ENCODE measurements around the gene CCSER2. TPM values are rescaled to one million over a fixed set of nuclear protein-coding genes. Genes with fewer than 3 reads are reported as not detected.
"Not testable (repeated sequence)": the region's sequence is repeated elsewhere in the genome, so short reads cannot be mapped to it uniquely, and the experiment has no call there.

CCSER2 gene
- total RNA-seq, 1 experiment from 2014 or later = 14.5 TPM

DNA sequence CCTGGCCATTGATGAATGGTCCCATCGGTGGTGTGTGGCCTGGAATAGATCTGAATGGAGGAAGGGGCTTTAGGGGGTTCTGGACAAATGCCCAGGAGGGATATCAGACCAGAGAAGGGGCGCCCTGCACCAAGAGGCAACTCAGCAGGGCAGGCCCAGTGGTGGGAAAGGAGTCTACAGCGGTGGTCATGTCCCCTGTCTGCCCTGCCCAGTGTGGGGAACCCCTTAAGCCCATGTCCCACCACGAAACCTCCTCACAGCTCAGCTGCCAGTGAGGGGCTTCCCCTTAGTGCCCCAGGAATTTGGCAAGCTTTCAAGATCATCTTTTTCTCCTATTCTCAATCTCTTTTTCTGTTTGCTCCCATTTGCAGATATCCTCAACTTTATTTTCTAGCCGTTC is 14.1 kb upstream of the CCSER2 start:
- no peak for DNase-seq (ENCODE audit: low read depth)

DNA sequence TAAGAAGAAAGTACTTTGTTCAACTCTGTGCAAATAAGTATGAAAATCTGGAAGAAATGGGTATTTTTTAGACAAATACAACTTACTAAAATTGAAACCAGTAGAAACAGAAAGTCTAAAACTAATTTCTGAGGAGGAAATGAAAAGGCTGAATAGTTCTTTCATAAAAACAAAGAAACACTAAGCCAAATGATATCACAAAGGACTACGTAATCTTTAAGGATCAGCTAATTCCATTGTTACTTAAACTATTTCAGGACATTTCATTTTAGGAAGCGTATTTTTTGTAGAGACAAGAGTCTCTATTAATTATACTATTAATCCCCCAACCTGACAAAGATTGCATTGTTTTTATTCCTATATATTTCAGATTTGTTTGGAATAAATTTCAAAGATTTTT is 11.2 kb upstream of the CCSER2 start:
- no peak for DNase-seq (ENCODE audit: low read depth)

DNA sequence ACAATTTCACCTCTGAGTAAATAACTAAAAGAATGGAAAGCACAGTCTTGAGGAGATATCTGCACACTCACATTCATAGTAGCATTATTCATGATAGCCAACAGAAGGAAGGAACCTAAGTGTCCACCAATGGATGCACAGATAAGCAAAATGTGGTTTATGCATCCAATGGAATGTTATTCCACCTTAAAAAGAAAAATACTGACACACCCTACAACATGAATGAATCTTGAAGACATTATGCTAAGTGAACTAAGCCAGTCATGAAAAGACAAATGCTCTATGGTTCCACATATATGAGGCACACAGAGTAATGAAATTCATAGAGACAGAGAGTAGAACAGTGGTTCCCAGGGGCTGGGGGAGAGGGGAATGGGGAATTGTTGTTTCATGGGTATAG is 6.5 kb upstream of the CCSER2 start:
- no peak for DNase-seq (ENCODE audit: low read depth)

DNA sequence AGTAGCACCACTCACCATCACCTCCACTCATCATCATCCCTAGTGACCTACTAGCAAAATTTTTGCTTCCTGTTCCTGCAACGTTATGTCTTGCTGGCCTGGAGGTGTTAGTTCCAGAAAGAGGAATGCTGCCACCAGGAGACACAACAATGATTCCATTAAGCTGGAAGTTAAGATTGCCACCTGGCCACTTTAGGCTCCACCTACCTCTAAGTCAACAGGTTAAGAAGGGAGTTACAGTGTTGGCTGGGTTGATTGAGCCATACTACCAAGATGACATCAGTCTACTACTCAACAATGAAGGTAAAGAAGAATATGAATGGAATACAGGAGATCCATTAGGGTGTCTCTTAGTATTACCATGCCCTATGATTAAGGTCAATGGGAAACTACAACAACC is 4.8 kb upstream of the CCSER2 start:
- DNase-seq (ENCODE audit: low read depth) = not testable (repeated sequence)

DNA sequence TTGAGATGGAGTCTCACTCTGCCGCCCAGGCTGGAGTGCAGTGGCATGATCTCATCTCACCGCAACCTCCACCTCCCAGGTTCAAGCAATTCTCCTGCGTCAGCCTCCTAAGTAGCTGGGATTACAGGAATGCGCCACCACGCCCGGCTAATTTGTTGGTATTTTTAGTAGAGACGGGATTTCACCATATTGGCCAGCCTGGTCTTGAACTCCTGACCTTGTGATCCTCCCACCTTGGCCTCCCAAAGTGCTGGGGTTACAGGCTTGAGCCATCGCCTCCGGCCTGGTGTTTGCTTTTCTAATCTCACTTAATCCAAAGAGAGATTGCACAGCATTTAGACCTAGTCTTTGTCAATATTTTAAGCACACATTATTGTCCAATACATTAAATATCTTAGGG is 1.4 kb upstream of the CCSER2 start:
- DNase-seq (ENCODE audit: low read depth) = not testable (repeated sequence)

DNA sequence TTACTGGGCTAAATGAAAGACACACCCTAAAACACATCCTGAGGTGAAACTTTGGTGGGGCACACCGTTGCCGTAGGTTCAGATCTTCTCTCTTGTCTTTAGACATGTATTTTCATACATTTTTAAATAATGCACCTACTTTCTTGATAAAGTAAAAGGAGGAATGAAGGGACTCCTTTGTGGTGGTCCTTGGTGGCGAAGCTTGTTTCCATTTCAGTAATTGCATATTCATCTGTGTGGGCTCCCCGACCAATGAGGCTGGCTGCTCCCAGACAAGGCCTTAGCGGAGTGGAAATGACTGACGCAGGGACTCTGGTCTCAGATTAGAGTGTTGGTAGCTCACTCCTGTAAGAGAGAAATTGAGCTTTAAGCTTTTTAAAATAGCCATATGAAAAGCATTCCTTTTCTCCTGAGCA is 815 bp downstream of the CCSER2 start:
- peak; percentile 44 for DNase-seq (ENCODE audit: low read depth)

DNA sequence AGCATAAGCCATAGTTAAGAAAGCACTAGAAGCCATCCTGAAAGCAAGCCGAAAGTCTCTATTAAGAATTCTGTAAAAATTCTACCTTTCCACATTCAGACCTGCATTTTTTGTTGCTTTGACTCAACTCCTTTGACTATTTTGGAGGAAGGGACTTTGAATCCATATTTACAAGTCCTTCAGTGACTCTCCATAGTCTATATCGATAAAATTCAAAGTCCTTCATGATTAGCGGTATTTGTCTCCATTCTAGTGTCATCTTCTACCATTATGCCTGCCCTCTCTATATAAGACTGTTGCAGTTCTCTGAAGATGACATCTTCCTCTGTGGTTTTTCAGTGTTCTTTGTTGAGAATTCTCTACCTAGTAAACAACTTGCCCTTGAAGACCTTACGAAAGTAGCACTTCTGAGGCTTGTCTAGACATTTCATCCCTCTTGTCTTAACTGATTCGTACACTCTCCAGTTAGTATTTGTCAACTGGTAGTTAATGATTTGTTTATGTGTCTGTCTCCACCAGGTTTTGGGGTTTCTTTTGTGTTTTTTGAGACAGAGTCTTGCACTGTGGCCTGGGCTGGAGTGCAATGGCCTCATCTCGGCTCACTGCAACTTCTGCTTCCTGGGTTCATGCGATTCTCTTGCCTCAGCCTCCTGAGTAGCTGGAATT is 1.7 kb downstream of the CCSER2 start:
- DNase-seq (ENCODE audit: low read depth) = no peak

DNA sequence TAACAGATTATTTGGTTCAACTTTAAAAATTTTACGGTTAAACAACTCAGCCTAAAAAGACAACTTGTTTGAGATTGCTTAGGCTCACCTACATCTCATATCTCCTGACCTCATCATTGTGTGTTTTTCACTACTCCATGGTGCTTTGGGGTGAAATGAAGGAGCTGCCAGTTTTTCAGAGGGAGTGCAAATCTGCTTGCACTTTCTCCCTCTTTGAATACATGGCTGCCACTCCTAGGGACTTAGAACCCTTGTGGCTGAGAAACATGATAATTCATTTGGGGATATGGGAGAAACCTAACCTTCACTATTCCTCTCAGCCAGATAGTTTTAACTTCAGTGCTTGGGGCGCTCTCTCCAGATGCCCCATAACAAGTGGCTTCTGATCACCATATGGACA is 2.7 kb downstream of the CCSER2 start:
- no peak for DNase-seq (ENCODE audit: low read depth)

DNA sequence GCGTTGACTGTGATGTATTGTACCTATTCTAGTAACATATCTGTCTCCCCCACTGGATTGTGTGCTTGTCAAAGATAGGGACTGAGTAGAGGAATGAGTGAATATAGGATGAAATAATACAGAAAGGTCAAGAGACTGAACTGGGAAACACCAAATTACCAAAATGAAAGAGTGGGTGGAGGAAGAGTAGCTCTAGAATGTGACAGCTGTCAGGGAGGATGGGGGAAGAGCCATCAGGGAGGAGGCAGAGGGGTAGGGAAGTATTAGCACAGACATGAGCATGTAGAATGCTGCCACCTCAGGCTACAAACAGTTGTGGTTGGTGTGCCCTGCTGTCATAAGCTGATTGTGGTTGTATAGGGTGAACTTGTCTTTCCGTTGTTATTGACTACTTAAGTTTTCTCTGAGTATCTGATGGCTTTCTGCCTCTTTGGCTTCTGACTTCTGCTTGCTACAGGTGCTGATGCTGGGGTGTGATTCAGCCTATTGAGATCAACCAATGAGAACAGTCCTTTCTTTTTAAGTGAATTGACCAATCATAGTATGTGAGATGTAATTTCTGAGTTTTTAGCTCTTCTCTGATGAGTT is 5.6 kb downstream of the CCSER2 start:
- peak; percentile 30 for DNase-seq (ENCODE audit: low read depth)

DNA sequence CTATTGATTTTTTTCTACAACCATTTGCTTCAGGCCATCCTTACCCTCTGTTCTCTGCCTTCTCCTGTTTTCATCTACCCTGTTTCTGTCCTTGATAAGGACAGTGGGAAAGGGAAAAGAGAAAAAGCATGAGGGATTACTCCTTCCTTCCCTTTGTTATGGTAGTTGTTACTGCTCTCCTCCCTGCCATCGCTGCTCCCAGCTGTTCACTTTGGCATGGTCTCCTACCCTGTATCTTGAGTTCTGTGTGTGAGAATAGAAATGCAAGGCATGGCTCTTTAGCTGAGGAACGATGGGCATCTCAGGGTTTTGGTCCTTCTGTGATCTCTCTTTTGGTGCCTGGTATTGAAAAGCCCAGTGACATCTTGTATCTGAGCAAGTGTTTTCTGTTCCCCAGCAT is 6.4 kb downstream of the CCSER2 start:
- no peak for DNase-seq (ENCODE audit: low read depth)

DNA sequence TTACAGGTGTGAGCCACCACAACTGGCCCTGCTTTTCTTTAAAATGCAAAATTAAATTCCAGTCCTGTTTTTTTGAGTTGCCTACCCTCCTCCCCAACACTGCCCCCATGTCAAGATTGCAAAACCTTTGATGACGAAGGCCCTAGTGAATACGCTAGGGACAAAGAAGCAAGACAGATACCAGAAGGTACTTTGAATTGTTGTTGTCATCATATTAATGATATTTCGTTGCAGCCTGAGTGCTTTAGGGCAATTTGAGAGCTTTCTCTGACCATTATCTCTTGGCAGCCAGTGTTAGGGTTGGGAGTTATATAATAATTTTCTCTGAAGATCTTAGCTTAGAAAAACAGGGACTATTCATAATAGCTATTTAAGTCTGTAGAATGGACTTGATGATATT is 7.1 kb downstream of the CCSER2 start:
- DNase-seq (ENCODE audit: low read depth) = no peak

DNA sequence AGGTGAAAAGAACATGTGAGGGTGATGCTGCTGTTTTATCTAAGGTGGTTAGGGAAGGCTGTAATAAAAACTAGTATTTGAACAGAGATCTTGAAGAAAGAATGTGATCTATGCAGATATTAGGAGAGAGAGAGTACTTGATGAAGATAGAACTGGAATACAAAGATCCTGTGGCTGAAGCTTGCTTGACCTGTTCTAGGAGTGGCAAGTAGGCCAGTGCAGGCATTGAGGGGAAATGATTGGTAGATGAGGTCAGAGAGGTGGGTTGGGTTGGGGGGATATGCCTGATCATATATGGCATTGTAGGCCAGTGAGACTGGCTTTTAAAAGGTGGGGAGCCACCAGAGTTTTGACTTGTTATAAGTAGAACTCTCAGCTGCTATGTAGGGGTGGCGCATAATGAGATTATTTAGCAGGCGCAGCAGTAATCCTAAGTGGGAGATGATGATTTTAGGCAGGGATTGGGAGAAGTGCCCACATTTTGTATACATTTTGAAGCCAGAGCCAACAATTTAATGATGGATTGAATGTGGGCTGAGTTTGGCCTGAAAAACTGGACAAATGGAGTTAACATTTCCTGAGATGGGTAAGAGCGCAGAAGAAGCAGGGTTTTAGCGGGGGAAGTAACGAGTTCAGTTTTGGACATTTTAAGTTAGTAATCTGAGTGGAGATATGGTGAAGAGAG is 8.2 kb downstream of the CCSER2 start:
- no peak for DNase-seq (ENCODE audit: low read depth)

DNA sequence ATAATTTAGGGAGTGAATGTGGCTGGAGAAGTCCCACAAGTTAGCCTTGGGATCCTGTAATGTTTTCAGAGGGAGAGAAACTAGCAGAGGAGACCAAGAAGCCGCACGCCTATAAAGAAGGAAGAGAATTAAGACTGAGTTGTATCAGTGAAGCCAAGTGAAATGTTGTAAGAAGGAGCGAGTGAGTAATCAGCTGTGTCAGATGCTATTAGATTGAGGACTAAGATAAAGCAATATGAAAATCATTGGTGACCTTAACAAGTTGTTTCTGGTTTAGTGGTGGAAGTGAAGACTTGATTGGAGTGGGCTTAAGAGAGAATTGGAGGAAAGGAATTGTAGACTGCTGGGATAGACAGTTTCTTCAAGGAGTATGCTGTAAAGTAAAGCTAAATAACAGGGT is 8.8 kb downstream of the CCSER2 start:
- DNase-seq (ENCODE audit: low read depth) = peak; percentile 10

DNA sequence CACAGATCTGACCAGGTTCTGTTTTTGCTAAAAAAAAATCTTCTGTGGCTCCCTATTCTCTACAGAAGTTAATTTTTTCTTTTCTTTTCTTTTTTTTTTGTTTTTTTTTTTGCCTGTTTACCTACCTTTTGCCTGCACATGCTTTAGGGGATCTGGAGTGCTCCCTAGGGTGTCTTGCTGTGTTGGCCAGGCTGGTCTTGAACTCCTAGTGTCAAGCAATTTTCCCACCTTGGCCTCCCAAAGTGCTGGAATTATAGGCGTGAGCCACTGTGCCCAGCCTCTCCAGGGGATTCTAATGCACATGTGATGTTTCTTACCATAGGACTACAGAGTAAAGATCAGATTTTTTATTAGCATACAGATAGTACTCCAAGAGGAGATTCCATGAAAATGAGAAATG is 10.6 kb downstream of the CCSER2 start:
- DNase-seq (ENCODE audit: low read depth) = no peak

DNA sequence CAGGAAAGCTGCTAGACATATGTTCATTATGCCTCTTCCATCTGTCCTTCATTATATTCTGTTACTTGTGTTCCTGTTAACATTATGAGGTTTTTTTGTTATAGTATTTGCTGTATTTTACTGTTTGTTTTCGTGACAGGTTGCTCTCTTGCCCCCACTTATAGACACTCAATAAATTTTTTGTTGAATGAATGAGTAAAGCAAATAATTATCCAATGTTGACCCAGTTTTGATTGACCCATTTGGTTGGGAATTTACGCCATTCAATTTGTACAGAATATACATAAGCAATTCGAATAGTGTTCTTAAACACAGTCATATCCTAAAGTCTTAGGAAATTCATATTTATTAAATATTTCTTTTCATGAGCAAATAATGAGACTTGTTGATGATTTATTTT is 11.8 kb downstream of the CCSER2 start:
- DNase-seq (ENCODE audit: low read depth) = no peak

DNA sequence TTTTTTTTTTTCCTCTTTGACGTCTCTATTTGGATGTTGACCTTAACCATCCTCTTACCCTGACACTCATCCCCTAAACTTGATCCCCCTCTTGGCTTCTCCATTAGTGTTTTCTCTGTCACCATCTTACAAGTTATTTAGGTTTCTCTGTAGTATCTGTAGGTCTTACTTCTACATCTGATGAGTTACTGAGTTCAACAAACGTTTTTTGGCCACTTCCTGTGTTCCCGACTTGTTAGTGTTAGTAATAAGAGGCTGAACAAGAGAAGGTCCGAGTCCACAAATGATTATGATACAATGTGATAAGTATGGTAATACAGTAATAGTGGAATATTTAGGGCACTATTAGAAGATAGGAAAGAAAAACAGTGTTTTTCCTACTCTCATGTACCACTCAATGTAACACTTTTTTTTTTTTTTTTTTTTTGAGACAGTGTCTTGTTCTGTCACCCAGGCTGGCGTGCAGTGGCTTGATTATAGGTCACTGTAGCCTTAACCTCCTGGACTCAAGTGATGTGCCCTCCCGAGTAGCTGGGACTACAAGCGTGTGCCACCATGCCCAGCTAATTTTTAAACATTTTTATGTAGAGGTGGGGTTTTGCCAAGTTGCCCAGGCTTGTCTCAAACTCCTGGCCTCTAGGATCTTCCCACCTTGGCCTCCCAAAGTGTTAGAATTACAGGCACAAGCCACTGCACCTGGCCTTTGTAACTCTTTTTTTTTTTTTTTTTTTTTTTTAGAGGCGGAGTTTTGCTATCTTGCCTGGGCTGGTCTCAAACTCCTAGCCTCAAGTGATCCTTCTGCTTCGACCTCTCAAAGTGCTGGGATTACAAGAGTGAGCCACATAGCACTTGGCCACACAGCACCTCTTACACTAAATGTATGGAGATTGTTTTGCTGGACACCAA is 12.5 kb downstream of the CCSER2 start:
- no peak for DNase-seq (ENCODE audit: low read depth)

DNA sequence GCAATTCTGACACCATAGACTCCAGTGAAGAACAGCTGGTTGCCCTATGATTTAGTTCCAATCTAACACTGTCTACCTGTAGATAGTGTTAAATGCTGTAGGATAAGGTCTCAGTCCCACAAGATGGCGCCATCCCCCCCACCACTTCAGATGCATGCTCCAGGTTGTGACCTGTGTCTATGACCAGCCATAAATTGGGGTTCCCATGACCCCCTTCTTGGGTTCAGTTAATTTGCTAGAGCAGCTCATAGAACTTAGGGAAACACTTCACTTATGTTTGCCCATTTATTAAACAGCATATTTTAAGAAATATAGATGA is 13.1 kb downstream of the CCSER2 start:
- no peak for DNase-seq (ENCODE audit: low read depth)

DNA sequence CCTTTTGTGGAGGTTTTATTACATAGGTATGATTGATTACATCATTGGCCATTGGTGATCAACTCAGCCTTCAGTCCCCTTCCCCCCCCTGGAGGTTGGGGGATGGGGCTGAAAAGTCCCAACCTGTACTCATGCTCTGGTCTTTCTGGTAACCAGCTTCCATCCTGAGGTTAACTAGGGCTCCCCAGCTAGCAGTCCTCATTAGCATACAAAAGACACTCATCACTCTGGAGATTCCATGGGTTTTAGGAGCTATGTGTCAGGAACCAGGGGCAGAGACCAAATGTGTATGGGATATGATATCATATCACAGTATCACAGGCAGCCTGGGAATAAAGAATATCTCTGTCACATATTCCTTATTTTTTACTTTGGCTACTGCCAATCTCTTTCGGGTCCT is 13.6 kb downstream of the CCSER2 start:
- no peak for DNase-seq (ENCODE audit: low read depth)

DNA sequence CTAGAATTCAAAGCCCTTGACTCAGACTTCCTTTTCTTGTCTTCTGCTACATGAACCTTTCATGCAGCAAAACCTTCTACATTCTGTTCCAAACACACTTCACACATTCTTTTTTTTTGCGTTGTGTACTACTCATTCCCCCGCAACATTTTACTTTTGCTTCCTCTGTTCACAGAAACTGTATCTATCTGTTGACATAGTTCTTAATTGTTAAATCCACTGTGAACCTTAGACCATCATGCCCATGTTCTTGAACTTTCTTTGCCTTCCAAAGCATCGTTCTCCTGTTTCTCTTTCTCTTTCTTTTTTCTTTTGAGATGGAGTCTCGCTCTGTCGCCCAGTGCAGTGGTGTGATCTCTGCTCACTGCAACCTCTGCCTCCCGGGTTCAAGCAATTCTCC is 14.2 kb downstream of the CCSER2 start:
- no peak for DNase-seq (ENCODE audit: low read depth)

DNA sequence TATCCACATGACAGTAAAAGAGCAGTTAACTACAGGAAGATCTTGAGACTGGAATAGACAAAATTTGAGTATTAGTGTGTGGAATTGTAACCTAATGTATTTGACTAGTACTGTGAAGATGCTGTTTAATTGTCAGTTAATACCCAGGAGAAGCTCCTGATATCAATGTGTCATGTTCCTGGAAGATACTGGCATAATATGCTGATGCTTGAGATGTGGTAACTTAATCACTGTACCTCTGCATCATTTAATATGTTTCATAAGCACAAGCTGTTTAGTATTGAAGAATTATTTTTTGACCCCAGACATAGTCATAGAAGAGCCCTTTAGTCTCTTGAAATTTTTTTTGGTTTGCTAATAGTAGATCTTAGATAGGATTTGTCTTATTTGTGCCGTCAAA is 15.4 kb downstream of the CCSER2 start:
- no peak for DNase-seq (ENCODE audit: low read depth)

DNA sequence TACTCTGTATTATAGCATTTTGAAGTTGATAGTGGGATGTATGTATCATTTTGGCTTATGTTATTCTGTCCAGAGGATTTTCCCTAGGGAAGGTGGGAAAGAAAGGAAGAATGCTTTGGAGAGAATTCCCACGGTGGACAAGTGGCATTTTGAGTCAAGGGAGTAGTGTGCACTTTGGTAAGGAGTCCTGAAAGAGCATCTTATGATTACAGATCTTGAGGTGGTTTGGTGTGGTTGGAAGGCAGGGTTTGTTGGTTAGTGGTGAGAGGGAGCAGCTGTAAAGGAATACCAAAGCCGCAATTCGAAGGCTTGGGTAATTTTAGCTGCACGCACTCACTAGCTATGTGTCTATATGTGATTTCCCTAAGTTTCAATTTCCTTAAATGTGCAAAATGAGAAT is 16.1 kb downstream of the CCSER2 start:
- DNase-seq (ENCODE audit: low read depth) = no peak

DNA sequence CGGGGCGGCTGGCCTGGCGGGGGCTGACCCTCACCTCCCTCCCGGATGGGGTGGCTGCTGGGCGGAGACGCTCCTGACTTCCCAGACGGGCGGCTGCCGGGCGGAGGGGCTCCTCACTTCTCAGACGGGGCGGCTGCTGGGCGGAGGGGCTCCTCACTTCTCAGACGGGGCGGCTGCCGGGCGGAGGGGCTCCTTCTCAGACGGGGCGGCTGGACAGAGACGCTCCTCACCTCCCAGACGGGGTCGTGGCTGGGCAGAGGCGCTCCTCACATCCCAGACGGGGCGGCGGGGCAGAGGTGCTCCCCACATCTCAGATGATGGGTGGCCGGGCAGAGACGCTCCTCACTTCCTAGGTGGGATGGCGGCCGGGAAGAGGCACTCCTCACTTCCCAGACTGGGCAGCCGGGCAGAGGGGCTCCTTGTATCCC is 19.2 kb downstream of the CCSER2 start:
- not testable (repeated sequence) for DNase-seq (ENCODE audit: low read depth)

DNA sequence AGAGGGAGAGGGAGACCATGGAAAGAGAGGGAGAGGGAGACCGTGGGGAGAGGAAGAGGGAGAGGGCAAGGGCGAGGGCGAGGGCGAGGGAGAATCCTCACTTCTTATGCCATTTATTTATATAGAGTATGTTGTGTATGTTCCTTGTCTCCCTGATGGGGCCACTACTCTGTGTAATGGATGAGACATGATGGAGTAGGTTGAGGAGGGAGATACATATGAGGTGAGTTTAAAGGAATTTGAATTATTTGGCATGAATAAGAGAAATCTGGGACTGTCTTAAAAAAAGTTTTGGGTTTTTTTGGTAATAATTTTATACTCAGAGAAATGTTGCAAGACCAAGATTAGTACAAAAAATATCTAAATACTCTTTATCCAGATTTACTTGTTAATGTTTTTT is 20.1 kb downstream of the CCSER2 start:
- DNase-seq (ENCODE audit: low read depth) = peak; percentile 45
